GM19455 (cell line): ENCODE results near the gene FOS.
A peak's percentile ranks its signal among the peaks of the same experiment; 100 is the strongest.
"Not testable (repeated sequence)": the region's sequence is repeated elsewhere in the genome, so short reads cannot be mapped to it uniquely, and the experiment has no call there.

Experiments
- ATAC-seq: cut with Tn5 transposase; IDR thresholded peaks from one replicate; pipeline ENCODE4 v1.9.1; 2021; ENCODE audit not compliant: unreplicated experiment

Gene FOS

DNA sequence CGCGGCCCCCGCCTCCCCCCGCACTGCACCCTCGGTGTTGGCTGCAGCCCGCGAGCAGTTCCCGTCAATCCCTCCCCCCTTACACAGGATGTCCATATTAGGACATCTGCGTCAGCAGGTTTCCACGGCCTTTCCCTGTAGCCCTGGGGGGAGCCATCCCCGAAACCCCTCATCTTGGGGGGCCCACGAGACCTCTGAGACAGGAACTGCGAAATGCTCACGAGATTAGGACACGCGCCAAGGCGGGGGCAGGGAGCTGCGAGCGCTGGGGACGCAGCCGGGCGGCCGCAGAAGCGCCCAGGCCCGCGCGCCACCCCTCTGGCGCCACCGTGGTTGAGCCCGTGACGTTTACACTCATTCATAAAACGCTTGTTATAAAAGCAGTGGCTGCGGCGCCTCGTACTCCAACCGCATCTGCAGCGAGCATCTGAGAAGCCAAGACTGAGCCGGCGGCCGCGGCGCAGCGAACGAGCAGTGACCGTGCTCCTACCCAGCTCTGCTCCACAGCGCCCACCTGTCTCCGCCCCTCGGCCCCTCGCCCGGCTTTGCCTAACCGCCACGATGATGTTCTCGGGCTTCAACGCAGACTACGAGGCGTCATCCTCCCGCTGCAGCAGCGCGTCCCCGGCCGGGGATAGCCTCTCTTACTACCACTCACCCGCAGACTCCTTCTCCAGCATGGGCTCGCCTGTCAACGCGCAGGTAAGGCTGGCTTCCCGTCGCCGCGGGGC lies at the start of gene FOS:
Gene FOS (plus strand): TSS at position 407 of the 731 bp plus-strand sequence. CDS start 155 bp downstream, at position 562.
- ATAC-seq, result peak; percentile 83

- ATAC-seq, result no peak
Observed at GRCh38 chr14:75229661-75230139, 48.9 kb upstream of the FOS start.

- ATAC-seq, result no peak
Observed at GRCh38 chr14:75230140-75230792, 48.4 kb upstream of the FOS start.

- ATAC-seq, result no peak
Observed at GRCh38 chr14:75231320-75231719, 47.3 kb upstream of the FOS start.

GRCh38 chr14:75232191-75232590 lies 46.4 kb upstream of the FOS start:
- no peak for ATAC-seq

- ATAC-seq, result no peak
Observed at GRCh38 chr14:75232597-75232996, 46.0 kb upstream of the FOS start.

GRCh38 chr14:75234173-75235115 lies 44.2 kb upstream of the FOS start:
- no peak for ATAC-seq

- ATAC-seq, result not testable (repeated sequence)
Observed at GRCh38 chr14:75235198-75235597, 43.4 kb upstream of the FOS start.

GRCh38 chr14:75236467-75236866 lies 42.2 kb upstream of the FOS start:
- ATAC-seq, result no peak

GRCh38 chr14:75236901-75237419 lies 41.7 kb upstream of the FOS start:
- ATAC-seq, result no peak

DNA sequence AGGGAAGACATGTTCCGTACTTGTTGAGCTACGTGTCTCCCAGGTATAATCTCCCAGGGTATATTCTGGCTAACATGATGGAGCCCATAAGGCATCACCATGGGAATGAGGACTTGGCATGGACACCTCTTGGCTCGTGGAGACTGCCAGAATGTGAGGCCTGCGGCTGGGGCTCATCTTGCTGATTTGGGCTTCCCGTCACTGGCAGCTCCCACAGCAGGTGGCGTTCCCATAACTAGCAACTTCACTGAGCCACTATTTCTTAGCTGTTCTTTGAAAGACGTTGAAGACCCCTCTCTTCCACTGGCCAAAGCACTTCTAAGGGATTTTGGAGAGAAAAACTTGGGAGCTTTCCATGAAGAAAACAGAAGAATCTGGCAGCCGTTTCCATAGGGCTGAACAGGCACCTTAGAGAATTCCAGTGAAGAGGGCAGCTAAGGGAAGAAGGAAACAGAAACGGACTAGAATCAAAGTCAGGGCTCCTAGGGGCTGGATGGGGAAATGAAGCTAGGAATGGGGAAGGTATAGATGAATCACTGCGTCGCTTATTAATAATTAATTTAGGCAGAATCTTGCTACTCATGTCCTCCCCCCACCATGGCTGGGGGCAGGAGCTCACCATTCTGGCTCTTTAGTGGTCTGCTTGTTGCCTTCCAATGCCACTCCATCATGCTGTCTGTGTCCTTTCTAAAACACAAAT lies 39.7 kb upstream of the FOS start:
- no peak for ATAC-seq

- ATAC-seq, result no peak
Observed at GRCh38 chr14:75240781-75241180, 37.8 kb upstream of the FOS start.

DNA sequence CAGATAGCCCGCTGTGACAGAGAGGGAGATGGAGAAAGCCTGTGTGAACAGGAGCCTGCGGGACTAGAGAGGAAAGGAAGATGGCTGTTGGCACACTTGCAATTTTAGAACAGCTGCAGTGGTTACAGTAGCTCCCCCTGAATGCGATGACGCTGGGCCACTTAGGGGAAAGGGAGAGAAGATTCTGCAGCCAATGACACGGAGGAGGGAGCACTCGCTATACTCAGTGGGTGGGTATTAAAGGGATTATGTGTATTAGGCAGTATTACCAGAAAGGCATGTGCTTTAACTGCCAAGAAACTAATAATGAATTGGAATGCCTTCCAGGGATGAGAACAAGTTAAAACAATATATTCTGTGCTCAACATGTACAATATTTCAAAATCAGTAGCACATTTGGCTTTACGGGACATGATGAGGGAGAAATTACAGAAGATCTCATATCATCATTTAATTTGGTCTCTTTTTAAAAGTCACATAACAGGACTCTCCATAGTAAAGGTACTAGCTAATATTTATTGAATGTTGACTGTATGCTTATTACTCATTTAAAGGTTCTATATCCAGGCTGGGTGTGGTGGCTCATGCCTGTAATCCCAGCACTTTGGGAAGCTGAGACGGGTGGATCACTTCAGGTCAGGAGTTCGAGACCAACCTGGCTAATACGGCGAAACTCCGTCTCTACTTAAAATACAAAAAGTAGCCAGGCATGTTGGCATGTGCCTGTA lies 35.9 kb upstream of the FOS start:
- no peak for ATAC-seq

- no peak for ATAC-seq
Observed at GRCh38 chr14:75244121-75244520, 34.5 kb upstream of the FOS start.

- ATAC-seq, result no peak
Observed at GRCh38 chr14:75246546-75247285, 31.9 kb upstream of the FOS start.

GRCh38 chr14:75247286-75247922 lies 31.2 kb upstream of the FOS start:
- ATAC-seq, result no peak

DNA sequence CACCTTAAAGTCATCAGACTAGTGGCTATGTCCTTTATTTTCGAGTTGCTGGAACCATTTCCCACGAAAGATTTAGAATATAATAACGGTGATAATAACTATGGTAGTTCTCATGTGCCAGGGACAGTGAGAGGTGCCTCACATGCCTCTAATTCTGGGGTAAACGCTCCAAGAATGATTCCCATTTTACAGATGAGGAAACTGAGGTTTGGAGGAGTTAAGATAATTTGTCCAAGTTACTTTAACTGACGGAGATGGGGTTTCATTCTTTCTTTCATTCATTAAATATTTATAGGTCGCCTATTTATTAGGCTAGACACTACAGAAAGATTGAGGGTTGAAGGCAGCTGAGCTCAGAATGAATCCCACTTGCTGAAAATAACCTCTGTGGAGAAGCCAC lies 30.7 kb upstream of the FOS start:
- ATAC-seq, result no peak

DNA sequence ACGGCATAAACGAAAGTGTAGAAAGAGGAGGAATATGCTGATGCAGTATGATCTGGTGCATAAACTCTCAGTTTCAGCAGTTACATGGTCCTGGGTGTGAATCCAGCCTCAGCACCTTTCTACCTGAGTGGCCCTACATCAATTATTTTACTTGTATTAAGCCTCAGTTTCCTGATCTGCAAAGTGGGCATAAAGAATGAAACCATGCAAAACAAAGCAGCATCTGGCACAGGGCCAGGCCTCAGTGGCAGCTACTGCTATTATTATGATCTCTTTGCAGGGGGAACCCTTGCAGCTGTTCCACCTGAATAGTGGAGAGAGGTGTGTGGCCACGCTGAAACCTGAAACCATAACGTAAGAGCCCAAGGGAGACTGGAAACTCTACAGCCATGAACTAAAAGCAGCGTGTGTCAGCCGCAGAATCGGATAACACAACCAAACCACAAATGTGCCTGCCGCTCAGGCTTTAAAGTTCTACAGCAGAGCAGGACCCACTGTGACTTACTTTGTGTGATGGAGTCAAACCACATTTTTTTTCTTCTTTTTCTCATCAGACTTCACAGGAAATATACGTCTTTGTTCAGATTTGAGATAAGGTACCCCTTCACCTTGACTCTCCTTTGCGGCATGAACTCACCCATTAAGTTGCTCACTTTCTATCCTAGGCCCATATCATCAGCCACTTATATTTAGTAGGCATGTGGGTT lies 29.2 kb upstream of the FOS start:
- ATAC-seq, result peak; percentile 83
